Smooth muscle cell (in vitro differentiated cells): ENCODE results near the gene MFSD11. TPM values are rescaled to one million over a fixed set of nuclear protein-coding genes. Genes with fewer than 3 reads are reported as not detected.
"Not testable (repeated sequence)": the region's sequence is repeated elsewhere in the genome, so short reads cannot be mapped to it uniquely, and the experiment has no call there.

Experiments
- DNase-seq: peaks from one replicate; lab custom pipeline; 2025; ENCODE audit not compliant: unreplicated experiment; lab: John Stamatoyannopoulos, UW
- H2AFZ ChIP-seq: fragments of 200-600 bp; sonication (generic); 2 replicates; pipeline ENCODE4 v1.6.0; 2016; ENCODE audit warnings: antibody characterized with exemption, low read depth, mild to moderate bottlenecking
- H3F3A ChIP-seq: fragments of 200-600 bp; sonication (generic); 2 replicates; pipeline ENCODE4 v1.6.0; 2017; ENCODE audit warnings: antibody characterized with exemption, low read depth
- H3K27ac ChIP-seq: fragments of 200-600 bp; sonication (generic); 2 replicates; pipeline ENCODE4 v1.5.1; 2016; ENCODE audit warnings: low read depth, mild to moderate bottlenecking
- H3K27me3 ChIP-seq: fragments of 200-600 bp; sonication (generic); 2 replicates; pipeline ENCODE4 v1.6.1; 2016; ENCODE audit warnings: low read depth, mild to moderate bottlenecking
- H3K36me3 ChIP-seq: fragments of 200-600 bp; sonication (generic); 2 replicates; pipeline ENCODE4 v1.5.1; 2016; ENCODE audit warnings: low read depth
- H3K4me1 ChIP-seq: fragments of 200-600 bp; sonication (generic); 2 replicates; pipeline ENCODE4 v1.5.1; 2016; ENCODE audit warnings: low read depth
- H3K4me2 ChIP-seq: fragments of 200-600 bp; sonication (generic); 2 replicates; pipeline ENCODE4 v1.6.0; 2016; ENCODE audit warnings: mild to moderate bottlenecking
- H3K4me3 ChIP-seq: fragments of 200-600 bp; sonication (generic); 2 replicates; pipeline ENCODE4 v1.5.1; 2016; ENCODE audit warnings: mild to moderate bottlenecking
- H3K79me2 ChIP-seq: fragments of 200-600 bp; sonication (generic); 2 replicates; pipeline ENCODE4 v1.6.0; 2016; ENCODE audit warnings: low read depth, mild to moderate bottlenecking
- H3K9ac ChIP-seq: fragments of 200-600 bp; sonication (generic); 2 replicates; pipeline ENCODE4 v1.6.0; 2016; ENCODE audit warnings: low read depth
- H3K9me3 ChIP-seq: fragments of 200-600 bp; sonication (generic); replicated peaks from 2 replicates; pipeline ENCODE4 v1.5.1; 2016; ENCODE audit warnings: low read depth
- H4K20me1 ChIP-seq: fragments of 200-600 bp; sonication (generic); 2 replicates; pipeline ENCODE4 v1.6.0; 2016; ENCODE audit warnings: low read depth
- CTCF ChIP-seq: fragments of 200-600 bp; sonication (generic); IDR thresholded peaks from 2 replicates; pipeline ENCODE4 v1.5.1; 2017; ENCODE audit warnings: borderline replicate concordance, mild to moderate bottlenecking, antibody characterized with exemption; ENCODE audit not compliant: insufficient read depth, poor library complexity, severe bottlenecking
- WGBS: methylation state at CpG from one replicate; pipeline ENCODE4 v1.1.7; 2016; ENCODE audit warnings: low lambda C conversion rate; 5-methylcytosine and 5-hydroxymethylcytosine counted together
- polyA plus RNA-seq: library from polyadenylated mRNA; unstranded; fragments of >200 nt; fragmentation: Nextera tagmentation; extraction: Ambion mirVana; gene quantifications from 2 replicates; pipeline ENCODE4 v1.2.1, GENCODE V29; 2016
- total RNA-seq: library from RNA; depleted of rRNA; stranded (reverse); fragments of >200 nt; gene quantifications from 2 replicates; pipeline ENCODE4 v1.2.3, GENCODE V29; 2014

MFSD11 gene
- total and polyA plus RNA-seq, 2 experiments from 2014 or later = 28.1 to 56.6 TPM

- Histone ChIP-seq H3K27me3 (no peaks in the 10 kb centered on the region), H3K4me1 (peaks cover 2% of the 10 kb centered on the region), H3K27ac (no peak overlapping the region), H4K20me1 (no peaks in the 10 kb centered on the region), H3K9ac (no peak overlapping the region), H3K79me2 (peaks cover 14% of the 10 kb centered on the region), H3K36me3 (peaks cover 14% of the 10 kb centered on the region), H3K9me3 (no peaks in the 10 kb centered on the region), H3K4me2 (no peak overlapping the region), H2AFZ (no peak overlapping the region), H3F3A (no peaks in the 10 kb centered on the region), H3K4me3 (no peak overlapping the region)
- no peak for DNase-seq
- TF ChIP-seq CTCF = no peak
- WGBS = 98% methylated on average over 2 of the region's 2 CpGs
Measured at GRCh38 chr17:76744747-76745146, 6.8 kb downstream of the MFSD11 start.

- not testable (repeated sequence) for H3K79me2 ChIP-seq
Measured at GRCh38 chr17:76745785-76746184, 7.9 kb downstream of the MFSD11 start.

GRCh38 chr17:76747716-76748363, 9.9 kb downstream of the MFSD11 start:
- H3K4me2 ChIP-seq = no peak overlapping the region

More at GRCh38 chr17:76745785-76746184, 7.9 kb downstream of the MFSD11 start:
- not testable (repeated sequence) for H2AFZ ChIP-seq, H3K4me3 ChIP-seq, DNase-seq, H3K4me2 ChIP-seq, H4K20me1 ChIP-seq, H3K9ac ChIP-seq, H3K27me3 ChIP-seq, H3K27ac ChIP-seq, H3K4me1 ChIP-seq, H3F3A ChIP-seq, H3K9me3 ChIP-seq
- WGBS = 85% methylated on average over 6 of the region's 6 CpGs
- peaks cover 14% of the 10 kb centered on the region for H3K36me3 ChIP-seq

GRCh38 chr17:76748657-76749056, 10.7 kb downstream of the MFSD11 start:
- H3K9ac ChIP-seq = no peak overlapping the region
- no peak overlapping the region for H3K4me2 ChIP-seq
- no peak overlapping the region for H2AFZ ChIP-seq
- no peak for TF ChIP-seq CTCF
- H3K27ac ChIP-seq = no peak overlapping the region
- WGBS = 100% methylated on average over 1 of the region's 1 CpG
- H3F3A ChIP-seq = no peaks in the 10 kb centered on the region
- DNase-seq = no peak
- H3K27me3 ChIP-seq = no peaks in the 10 kb centered on the region
- H3K9me3 ChIP-seq = no peaks in the 10 kb centered on the region
- H3K79me2 ChIP-seq = peaks cover 5% of the 10 kb centered on the region
- H3K4me1 ChIP-seq = no peaks in the 10 kb centered on the region
- H3K4me3 ChIP-seq = no peak overlapping the region
- H4K20me1 ChIP-seq = no peaks in the 10 kb centered on the region
- H3K36me3 ChIP-seq = peaks cover 14% of the 10 kb centered on the region

More at GRCh38 chr17:76747716-76748363, 9.9 kb downstream of the MFSD11 start:
- Histone ChIP-seq H3K9ac (no peak overlapping the region), H3K36me3 (peaks cover 14% of the 10 kb centered on the region), H3K79me2 (peaks cover 5% of the 10 kb centered on the region), H3K9me3 (no peaks in the 10 kb centered on the region), H3K4me1 (no peaks in the 10 kb centered on the region), H4K20me1 (no peaks in the 10 kb centered on the region), H3K27ac (no peak overlapping the region), H3K27me3 (no peaks in the 10 kb centered on the region), H2AFZ (no peak overlapping the region), H3K4me3 (no peak overlapping the region), H3F3A (no peaks in the 10 kb centered on the region)
- WGBS = 75% methylated on average over 9 of the region's 9 CpGs
- no peak for TF ChIP-seq CTCF
- DNase-seq = no peak
